ENCODE data around the gene CLEC4A.
"Not testable (repeated sequence)": the region's sequence is repeated elsewhere in the genome, so short reads cannot be mapped to it uniquely, and the experiment has no call there.

CLEC4A gene

GRCh38 chr12:8134398-8134930, 11.0 kb downstream of the CLEC4A start:
- not testable (repeated sequence) for DNase-seq

- not testable (repeated sequence) for DNase-seq
These were observed 18.2 kb downstream of the CLEC4A start for GRCh38 chr12:8141647-8142046.

- DNase-seq = no peak
These were observed 19.8 kb downstream of the CLEC4A start for GRCh38 chr12:8143261-8143660.

- DNase-seq = no peak
These were observed 22.5 kb downstream of the CLEC4A start for GRCh38 chr12:8145754-8146441.

GRCh38 chr12:8146442-8146771, 23.0 kb downstream of the CLEC4A start:
- DNase-seq = no peak

- no peak for DNase-seq
These were observed 31.1 kb downstream of the CLEC4A start for GRCh38 chr12:8154526-8154925.

GRCh38 chr12:8156416-8156815, 33.0 kb downstream of the CLEC4A start:
- no peak for DNase-seq

- DNase-seq = no peak
These were observed 33.4 kb downstream of the CLEC4A start, which contains the start of gene ZNF705A for GRCh38 chr12:8156845-8157244. Gene ZNF705A, plus strand, starts transcription at chr12:8157015. Its CDS starts 15,611 bp downstream, at chr12:8172626.

GRCh38 chr12:8157484-8158198, 34.2 kb downstream of the CLEC4A start:
- DNase-seq = no peak

- DNase-seq = not testable (repeated sequence)
These were observed 49.5 kb downstream of the CLEC4A start for GRCh38 chr12:8172911-8173310.

GRCh38 chr12:8179989-8180585, 56.7 kb downstream of the CLEC4A start:
- DNase-seq = not testable (repeated sequence)

GRCh38 chr12:8181271-8181670, 57.9 kb downstream of the CLEC4A start:
- DNase-seq = not testable (repeated sequence)

- not testable (repeated sequence) for DNase-seq
These were observed 59.5 kb downstream of the CLEC4A start for GRCh38 chr12:8182923-8183322.

- DNase-seq = not testable (repeated sequence)
These were observed 59.9 kb downstream of the CLEC4A start for GRCh38 chr12:8183346-8183745.

GRCh38 chr12:8184206-8184605, 60.8 kb downstream of the CLEC4A start:
- not testable (repeated sequence) for DNase-seq

GRCh38 chr12:8188088-8188487, 64.7 kb downstream of the CLEC4A start:
- not testable (repeated sequence) for DNase-seq
